ENCODE data around the gene PSAT1.

The PSAT1 gene

GRCh38 chr9:78319197-78320029 is 22.5 kb downstream of the PSAT1 start:
- no peak for DNase-seq (ENCODE audit: low spot score)

GRCh38 chr9:78320030-78320693 is 23.2 kb downstream of the PSAT1 start:
- DNase-seq (ENCODE audit: low spot score), result no peak

- no peak for DNase-seq (ENCODE audit: low spot score)
Measured at GRCh38 chr9:78320875-78321496, 24.1 kb downstream of the PSAT1 start.

- DNase-seq (ENCODE audit: low spot score), result no peak
Measured at GRCh38 chr9:78321505-78321904, 24.6 kb downstream of the PSAT1 start.

GRCh38 chr9:78324068-78324650 is 27.2 kb downstream of the PSAT1 start:
- DNase-seq (ENCODE audit: low spot score), result no peak

- DNase-seq (ENCODE audit: low spot score), result no peak
Measured at GRCh38 chr9:78324682-78325081, 27.8 kb downstream of the PSAT1 start.

GRCh38 chr9:78325343-78325742 is 28.4 kb downstream of the PSAT1 start:
- no peak for DNase-seq (ENCODE audit: low spot score)

- no peak for DNase-seq (ENCODE audit: low spot score)
Measured at GRCh38 chr9:78325846-78326360, 29.0 kb downstream of the PSAT1 start.

- DNase-seq (ENCODE audit: low spot score), result no peak
Measured at GRCh38 chr9:78326564-78326963, 29.6 kb downstream of the PSAT1 start.

- no peak for DNase-seq (ENCODE audit: low spot score)
Measured at GRCh38 chr9:78332381-78332780, 35.5 kb downstream of the PSAT1 start.

GRCh38 chr9:78348848-78349247 is 51.9 kb downstream of the PSAT1 start:
- DNase-seq (ENCODE audit: low spot score), result no peak

- DNase-seq (ENCODE audit: low spot score), result no peak
Measured at GRCh38 chr9:78351816-78352215, 54.9 kb downstream of the PSAT1 start.

- no peak for DNase-seq (ENCODE audit: low spot score)
Measured at GRCh38 chr9:78354324-78354973, 57.5 kb downstream of the PSAT1 start.

GRCh38 chr9:78354989-78355388 is 58.1 kb downstream of the PSAT1 start:
- DNase-seq (ENCODE audit: low spot score), result no peak

GRCh38 chr9:78356634-78357033 is 59.7 kb downstream of the PSAT1 start:
- no peak for DNase-seq (ENCODE audit: low spot score)

GRCh38 chr9:78357165-78357873 is 60.4 kb downstream of the PSAT1 start:
- DNase-seq (ENCODE audit: low spot score), result no peak

- no peak for DNase-seq (ENCODE audit: low spot score)
Measured at GRCh38 chr9:78358329-78359051, 61.6 kb downstream of the PSAT1 start.

- DNase-seq (ENCODE audit: low spot score), result no peak
Measured at GRCh38 chr9:78363221-78363620, 66.3 kb downstream of the PSAT1 start.

GRCh38 chr9:78365748-78366697 is 69.1 kb downstream of the PSAT1 start:
- no peak for DNase-seq (ENCODE audit: low spot score)

All from D341Med (cell line).